GM08714 (cell line): ENCODE measurements around the gene CXCL17.

Source experiments
- H3K4me3 ChIP-seq: fragments of 200-500 bp; sonication (Bioruptor generic); 2 replicates; pipeline ENCODE4 v1.5.1; 2014; ENCODE audit warnings: mild to moderate bottlenecking, low read length, inconsistent platforms
- ZNF274 ChIP-seq: IDR thresholded peaks from 2 replicates; pipeline ENCODE4 v1.6.1; 2012; ENCODE audit warnings: mild to moderate bottlenecking, low read depth, low read length

The CXCL17 gene

DNA sequence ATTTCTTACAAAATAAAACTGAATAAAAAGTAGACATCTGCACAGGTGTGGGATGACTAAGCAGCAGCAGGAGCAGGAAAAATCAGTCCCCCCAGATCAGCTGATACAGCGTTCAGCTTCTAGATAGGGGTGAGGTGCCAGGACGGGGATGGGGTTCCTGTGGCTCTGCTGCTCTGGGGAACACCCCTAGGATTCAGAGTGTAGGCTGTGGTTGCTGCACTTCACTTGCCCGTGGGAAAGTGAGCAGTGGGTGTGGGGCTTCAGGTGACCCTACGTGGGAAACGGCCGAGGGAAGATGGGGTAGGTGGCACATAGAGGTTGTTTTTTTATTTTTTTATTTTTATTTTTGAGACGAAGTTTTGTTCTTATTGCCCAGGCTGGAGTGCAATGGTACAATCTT is 3.2 kb upstream of the CXCL17 start:
- H3K4me3 ChIP-seq: no peak overlapping the region

DNA sequence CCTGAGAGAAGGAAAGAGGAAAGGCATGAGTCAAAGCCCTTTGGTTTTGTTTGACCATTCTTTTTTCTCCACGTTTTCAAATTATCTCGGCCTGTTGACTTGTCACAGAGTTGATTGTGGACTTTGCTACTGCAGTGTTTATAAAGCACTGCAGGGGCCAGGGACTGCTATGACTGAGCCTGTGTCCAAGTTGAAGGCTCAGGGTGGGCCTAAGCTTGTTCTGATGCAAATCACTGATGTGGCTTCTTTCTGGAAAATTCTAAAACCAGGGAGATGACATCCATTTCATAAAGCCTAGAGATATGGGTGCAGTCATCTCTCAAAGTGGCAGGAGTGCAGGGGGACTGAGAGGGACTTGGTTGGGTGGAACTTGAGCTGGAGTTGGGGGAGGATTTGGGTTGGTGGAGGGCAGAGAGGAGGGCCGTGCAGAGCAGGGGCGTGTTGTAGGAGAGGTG is 1.2 kb upstream of the CXCL17 start:
- H3K4me3 ChIP-seq: no peak overlapping the region
- no peak for TF ChIP-seq ZNF274

More for the DNA sequence above, 3.2 kb upstream of the CXCL17 start:
- no peak for TF ChIP-seq ZNF274

- no peak for TF ChIP-seq ZNF274
- H3K4me3 ChIP-seq: no peak overlapping the region
These were observed 1.7 kb downstream of the CXCL17 start for GRCh38 chr19:42441049-42441445.

DNA sequence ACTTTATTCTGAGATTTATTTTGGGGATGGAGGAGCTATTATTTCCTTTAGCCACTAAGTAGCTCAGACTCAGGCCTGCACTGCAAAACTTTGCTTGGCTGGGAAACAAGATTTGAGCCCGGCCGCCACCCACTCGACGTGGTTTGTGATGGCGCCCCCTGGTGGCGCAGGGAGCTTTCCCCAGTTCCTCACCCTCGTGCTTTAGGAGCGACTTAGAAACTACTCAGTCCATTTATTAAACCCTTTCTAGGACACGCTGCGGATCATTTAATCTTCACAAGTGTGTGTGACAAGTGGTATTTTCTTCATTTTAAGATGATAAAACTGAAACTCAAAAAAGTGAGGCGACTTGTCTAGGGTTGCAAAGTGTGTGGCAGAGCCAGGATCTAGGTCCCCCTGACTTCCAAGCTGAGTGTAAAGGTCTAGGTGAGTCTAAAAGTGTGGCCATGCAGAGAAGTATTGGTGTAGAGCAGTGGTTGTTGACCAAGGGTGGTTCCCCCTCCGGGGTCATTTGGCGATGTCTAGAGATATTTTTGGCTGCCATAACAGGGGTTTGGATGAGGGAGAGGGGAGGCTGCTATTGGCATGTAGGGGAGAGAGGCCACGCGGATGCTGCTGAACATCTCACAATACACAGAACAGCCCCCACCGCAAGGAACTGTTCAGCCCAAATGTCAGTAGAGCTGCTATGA is 2.2 kb downstream of the CXCL17 start:
- no peak for TF ChIP-seq ZNF274
- H3K4me3 ChIP-seq: no peak overlapping the region

DNA sequence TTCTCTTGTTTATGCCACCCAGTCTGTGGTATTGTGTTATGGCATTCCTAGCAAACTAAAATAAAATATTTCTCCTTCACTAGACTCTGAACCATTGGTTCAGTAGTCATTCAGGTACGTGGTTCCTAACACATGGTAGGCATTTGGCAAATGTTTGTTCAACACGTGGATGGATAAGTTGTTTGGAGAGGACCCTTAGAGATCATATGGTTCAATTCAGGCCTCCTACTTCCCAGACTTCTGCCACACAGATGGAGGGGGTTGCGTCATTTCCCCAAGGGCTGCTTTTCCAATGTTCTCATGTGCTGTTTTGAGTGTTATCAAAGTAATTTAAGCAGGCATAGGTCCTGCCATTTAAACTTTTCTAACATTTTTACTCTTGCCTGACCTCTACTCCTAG is 6.7 kb downstream of the CXCL17 start:
- H3K4me3 ChIP-seq: no peak overlapping the region
- no peak for TF ChIP-seq ZNF274

DNA sequence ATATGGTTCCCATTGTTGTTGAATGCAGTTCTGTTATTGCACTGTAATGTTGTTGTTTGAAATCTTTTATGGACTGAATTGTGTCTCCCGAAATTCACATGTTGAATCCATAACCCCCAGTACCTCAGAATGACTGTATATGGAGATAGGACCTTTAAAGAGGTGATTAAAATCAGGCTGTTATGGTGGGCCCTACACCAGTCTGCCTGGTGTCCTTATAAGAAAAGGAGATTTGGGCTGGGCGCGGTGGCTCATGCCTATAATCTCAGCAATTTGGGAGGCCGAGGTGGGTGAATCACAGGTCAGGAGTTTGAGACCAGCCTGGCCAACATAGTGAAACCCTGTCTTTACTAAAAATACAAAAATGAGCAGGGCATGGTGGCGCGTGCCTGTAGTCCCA is 7.4 kb downstream of the CXCL17 start:
- no peak overlapping the region for H3K4me3 ChIP-seq
- TF ChIP-seq ZNF274: no peak

GRCh38 chr19:42433503-42434260 is 9.1 kb downstream of the CXCL17 start:
- TF ChIP-seq ZNF274: no peak
- no peak overlapping the region for H3K4me3 ChIP-seq

DNA sequence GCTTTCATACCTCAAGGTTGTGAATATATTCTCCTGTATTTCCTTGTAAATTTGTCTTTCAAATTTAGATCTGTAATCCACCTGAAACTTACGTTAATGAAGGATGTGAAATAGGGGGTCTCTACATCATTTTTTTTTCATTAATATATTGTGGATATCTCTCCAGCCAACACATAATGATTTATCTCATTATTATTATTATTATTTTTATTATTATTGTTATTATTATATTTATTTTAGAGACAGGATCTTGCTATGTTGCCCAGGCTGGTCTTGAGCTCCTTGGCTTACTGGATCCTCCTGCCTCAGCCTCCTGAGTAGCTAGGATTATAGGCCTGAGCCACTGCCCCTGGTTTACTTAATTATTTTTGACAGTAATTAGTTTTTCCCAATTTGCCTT is 11.3 kb downstream of the CXCL17 start:
- TF ChIP-seq ZNF274: no peak
- H3K4me3 ChIP-seq: no peak overlapping the region

DNA sequence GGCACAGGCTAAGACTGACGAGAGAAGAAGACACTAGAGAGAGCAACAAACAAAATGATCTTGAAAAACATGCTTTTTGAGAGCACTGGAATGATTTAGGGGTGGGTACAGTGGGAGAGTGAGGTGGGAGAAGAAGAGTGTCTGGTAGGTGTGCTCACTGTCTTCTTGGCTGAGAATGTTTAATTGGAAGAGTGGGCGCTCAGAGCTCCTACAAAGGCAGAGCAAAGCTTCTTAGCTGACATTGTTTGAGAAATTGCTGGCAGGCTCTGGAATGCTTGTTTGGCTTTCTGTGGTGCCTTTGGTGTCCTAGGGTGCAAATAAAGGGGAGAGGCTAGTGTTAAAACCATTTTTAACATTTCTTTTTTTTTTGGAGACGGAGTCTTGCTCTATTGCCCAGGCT is 14.1 kb downstream of the CXCL17 start:
- TF ChIP-seq ZNF274: no peak
- H3K4me3 ChIP-seq: no peak overlapping the region

- H3K4me3 ChIP-seq: no peak within 1 kb of the TSS
- no peak for TF ChIP-seq ZNF274
These were observed 15.4 kb downstream of the CXCL17 start, which contains the start of gene LIPE for GRCh38 chr19:42427313-42427712. Gene LIPE, minus strand, starts transcription at chr19:42427388. Its CDS starts 239 bp downstream, at chr19:42427149.

DNA sequence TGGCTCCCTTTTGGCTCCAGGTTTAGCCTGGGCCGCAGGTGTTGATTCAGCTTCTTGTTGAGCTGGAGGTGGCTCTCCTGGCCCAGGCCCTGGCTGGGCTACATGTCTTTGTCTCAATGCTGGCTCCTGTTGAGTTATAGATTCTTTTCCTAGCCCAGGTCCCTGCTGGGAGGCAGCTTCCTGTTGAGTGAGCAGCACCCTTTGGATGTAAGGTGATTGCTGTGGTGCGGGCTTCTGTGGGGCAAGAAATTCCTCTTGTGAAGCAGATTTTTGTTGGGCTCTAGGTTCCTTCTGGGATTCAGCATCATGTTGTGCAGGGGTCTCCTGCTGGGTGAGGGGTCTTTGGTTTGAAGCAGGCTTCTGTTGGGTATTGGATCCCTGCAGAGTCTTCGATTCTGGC is 16.1 kb downstream of the CXCL17 start:
- no peak for TF ChIP-seq ZNF274
- H3K4me3 ChIP-seq: no peak overlapping the region

DNA sequence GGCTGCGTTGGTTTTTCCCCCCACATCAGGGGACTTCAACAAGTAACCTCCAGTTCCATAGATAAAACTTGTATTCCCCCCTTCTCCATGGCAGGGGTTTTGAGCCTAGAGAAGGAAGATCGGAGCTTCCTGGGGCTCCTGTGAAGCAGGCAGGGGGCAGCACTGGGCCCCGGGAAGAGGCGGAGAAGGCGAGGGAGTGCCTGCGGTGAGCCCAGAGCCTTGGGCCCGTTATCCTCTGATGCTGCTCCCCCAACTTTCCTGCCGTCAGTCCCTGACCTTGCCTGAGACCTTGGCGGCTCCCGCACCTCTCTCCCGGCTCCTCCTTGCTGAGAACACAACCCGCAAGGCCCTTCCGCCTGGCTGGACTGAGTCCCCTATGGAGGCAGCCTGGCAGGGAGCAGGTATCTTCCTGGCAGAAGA is 18.0 kb downstream of the CXCL17 start:
- no peak overlapping the region for H3K4me3 ChIP-seq
- no peak for TF ChIP-seq ZNF274

DNA sequence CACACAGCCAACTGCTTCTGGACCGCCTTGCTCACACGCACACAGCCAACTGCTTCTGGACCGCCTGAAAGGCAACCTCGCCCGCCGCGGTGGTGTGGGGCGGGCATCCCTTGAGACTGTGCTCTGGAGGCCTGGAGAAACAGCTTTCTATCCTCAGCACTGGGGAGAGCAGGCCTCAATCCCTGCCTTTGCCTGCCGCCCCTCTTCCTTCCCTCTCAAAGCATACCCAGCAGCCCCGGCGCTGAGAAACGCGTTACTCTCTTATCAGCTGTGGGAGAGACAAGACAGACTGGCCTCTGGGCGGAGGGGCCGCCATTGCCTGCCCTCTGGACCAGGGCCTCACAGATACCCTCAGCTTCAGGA is 18.4 kb downstream of the CXCL17 start:
- H3K4me3 ChIP-seq: no peak overlapping the region
- no peak for TF ChIP-seq ZNF274

- H3K4me3 ChIP-seq: peak overlapping the region; percentile 75
- TF ChIP-seq ZNF274: no peak
These were observed 19.0 kb downstream of the CXCL17 start for GRCh38 chr19:42423462-42424344.
